GM12878 (cell line): ENCODE data around the gene HENMT1. TPM values are rescaled to one million over a fixed set of nuclear protein-coding genes. Genes with fewer than 3 reads are reported as not detected.

Experiments used
- CUX1 ChIP-seq: IDR thresholded peaks from 2 replicates; pipeline ENCODE4 v1.6.1; 2012; ENCODE audit warnings: improper control_type of control experiment, low read depth, low read length; ENCODE audit not compliant: insufficient replicate concordance
- NFYB ChIP-seq: IDR thresholded peaks from 2 replicates; pipeline ENCODE4 v1.6.1; 2011; ENCODE audit warnings: low read depth, mild to moderate bottlenecking, low read length, improper control_type of control experiment, moderate library complexity; ENCODE audit not compliant: insufficient read depth
- PBX3 ChIP-seq: IDR thresholded peaks from 2 replicates; pipeline ENCODE4 v1.6.1; 2011; ENCODE audit warnings: mild to moderate bottlenecking, low read depth, low read length, moderate library complexity; ENCODE audit not compliant: insufficient replicate concordance
- POU2F2 ChIP-seq: IDR thresholded peaks from 3 replicates; pipeline ENCODE4 v1.6.1; 2011; ENCODE audit warnings: low read depth, mild to moderate bottlenecking, low read length, borderline replicate concordance
- SUZ12 ChIP-seq: fragments of 200-600 bp; sonication (generic); IDR thresholded peaks from one replicate; pipeline ENCODE4 v1.6.1; 2018; ENCODE audit warnings: antibody characterized with exemption, mild to moderate bottlenecking; ENCODE audit not compliant: unreplicated experiment
- TCF12 ChIP-seq: IDR thresholded peaks from 2 replicates; pipeline ENCODE4 v1.6.1; 2011; ENCODE audit warnings: low read depth, mild to moderate bottlenecking, low read length
- polyA plus RNA-seq, 11 experiments: library from polyadenylated mRNA; depleted of rRNA in 4 of 11; unstranded in 6 of 11; stranded (reverse) in 5 of 11; fragments of >200 nt; fragmentation: Nextera tagmentation in 4 of 11; fragmentation: Illumina TruSeq in 1 of 11; extraction: Ambion mirVana in 4 of 11; extraction: Trizol in 1 of 11; gene quantifications; 1 replicate in 1 of 11; 2 replicates in 10 of 11; pipeline versions ENCODE4 v1.2.1 to v1.2.3, GENCODE V29; 2011 to 2016; ENCODE audit warnings: inconsistent platforms in 2 of 11, missing spikeins in 2 of 11, low read depth in 1 of 11
- total RNA-seq, 4 experiments: library from RNA; depleted of rRNA in 3 of 4; stranded (reverse); fragments of >200 nt in 3 of 4; fragmentation: Illumina TruSeq in 1 of 4; extraction: Trizol in 1 of 4; gene quantifications; 2 replicates each; pipeline versions ENCODE4 v1.2.1 to v1.2.3, GENCODE V29; 2013 to 2021

The HENMT1 gene
- total and polyA plus RNA-seq, 10 of the 15 experiments (the other 5 are each of a cell fraction or from before 2014, with no cell fraction given): 4.4 to 15.6 (median 10.4) TPM

DNA sequence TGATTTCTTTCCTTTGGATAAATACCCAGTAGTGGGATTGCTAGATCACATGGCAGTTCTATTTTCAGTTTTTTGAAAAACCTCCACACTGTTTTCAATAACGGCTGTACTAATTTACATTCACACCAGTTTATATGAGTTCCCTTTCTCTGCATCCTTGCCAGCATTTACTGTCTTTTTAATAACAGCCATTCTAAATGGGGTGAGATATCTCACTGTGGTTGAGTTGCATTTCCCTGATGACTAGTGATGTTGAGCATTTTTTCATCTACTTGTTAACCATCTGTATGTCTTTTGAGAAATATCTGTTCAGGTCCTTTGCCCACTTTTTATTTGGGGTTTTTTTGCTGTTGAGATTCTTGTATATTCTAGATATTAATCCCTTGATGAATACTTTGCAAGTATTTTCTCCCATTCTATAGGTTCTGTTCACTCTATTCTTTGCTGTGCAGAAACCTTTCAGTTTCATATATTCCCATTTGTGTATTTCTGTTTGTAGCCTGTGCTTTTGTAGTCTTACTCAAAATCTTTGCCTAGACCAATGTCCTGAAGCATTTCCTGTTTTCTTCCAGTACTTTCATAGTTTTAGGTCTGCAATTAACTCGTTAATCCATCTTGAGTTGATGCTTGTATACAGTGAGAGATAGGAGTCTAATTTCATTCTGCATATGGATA, 7.3 kb downstream of the HENMT1 start (continued):
- TF ChIP-seq NFYB: no peak
- TF ChIP-seq SUZ12: no peak
- TF ChIP-seq POU2F2: no peak
- TF ChIP-seq TCF12: no peak
- no peak for TF ChIP-seq CUX1
- TF ChIP-seq PBX3: no peak
- TF ChIP-seq, all 136 proteins: peak for 0
